H1 (cell line): ENCODE measurements around the gene FHL2. TPM values are rescaled to one million over a fixed set of nuclear protein-coding genes. Genes with fewer than 3 reads are reported as not detected.

Experiments
- CBX5 ChIP-seq: fragments of 300-800, 300-1000 bp; sonication (generic); IDR thresholded peaks from 2 replicates; pipeline ENCODE4 v1.7.1; 2016; ENCODE audit warnings: antibody characterized with exemption, low read length, low read depth
- GTF2F1 ChIP-seq: IDR thresholded peaks from 2 replicates; pipeline ENCODE4 v1.6.1; 2012; ENCODE audit warnings: low read depth, low read length, improper control_type of control experiment, borderline replicate concordance
- NANOG ChIP-seq: IDR thresholded peaks from 2 replicates; pipeline ENCODE4 v1.6.1; 2011; ENCODE audit warnings: low read length, low read depth, mild to moderate bottlenecking, inconsistent platforms; ENCODE audit not compliant: insufficient read depth, poor library complexity, severe bottlenecking
- RAD21 ChIP-seq, 2 experiments: IDR thresholded peaks in 1 of 2; conservative IDR thresholded peaks in 1 of 2; 2 replicates each; pipeline ENCODE4 v1.6.1; 2011; ENCODE audit warnings: low read depth in 2 of 2, low read length in 2 of 2, improper control_type of control experiment in 1 of 2, inconsistent platforms in 1 of 2, mild to moderate bottlenecking in 1 of 2, moderate library complexity in 1 of 2
- SAP30 ChIP-seq: fragments of 300-600 bp; sonication (generic); IDR thresholded peaks from 2 replicates; pipeline ENCODE4 v1.7.1; 2012; ENCODE audit warnings: low read length, moderate library complexity, mild to moderate bottlenecking, inconsistent platforms; ENCODE audit not compliant: insufficient read depth, insufficient replicate concordance
- SRF ChIP-seq: IDR thresholded peaks from 2 replicates; pipeline ENCODE4 v1.6.1; 2011; ENCODE audit warnings: mild to moderate bottlenecking, low read depth, low read length, moderate library complexity
- ZNF274 ChIP-seq: IDR thresholded peaks from 2 replicates; pipeline ENCODE4 v1.7.0; 2012; ENCODE audit warnings: low read length, borderline replicate concordance; ENCODE audit errors: extremely low read depth
- polyA plus RNA-seq, 7 experiments: library from polyadenylated mRNA; depleted of rRNA in 3 of 7; stranded (reverse) in 5 of 7; unstranded in 2 of 7; fragments of >200 nt in 5 of 7; fragments of 200-250 nt in 2 of 7; gene quantifications; 1 replicate in 5 of 7; 2 replicates in 1 of 7; 4 replicates in 1 of 7; pipeline versions ENCODE4 v1.2.1 to v1.2.3, GENCODE V29; 2011 to 2013; ENCODE audit warnings: missing spikeins in 2 of 7, mixed read lengths in 2 of 7
- total RNA-seq: library from RNA; stranded (reverse); fragmentation: NEBNext Ultra II Directional; extraction: Animal tissue kit (Norgen Biotek cat#: 25700); gene quantifications from 2 replicates; pipeline ENCODE4 v1.2.1, GENCODE V29; 2021

Gene FHL2
- total and polyA plus RNA-seq, 2 of the 8 experiments (the other 6 are each of a cell fraction or from before 2014, with no cell fraction given), result 33.2 to 64.3 TPM

DNA sequence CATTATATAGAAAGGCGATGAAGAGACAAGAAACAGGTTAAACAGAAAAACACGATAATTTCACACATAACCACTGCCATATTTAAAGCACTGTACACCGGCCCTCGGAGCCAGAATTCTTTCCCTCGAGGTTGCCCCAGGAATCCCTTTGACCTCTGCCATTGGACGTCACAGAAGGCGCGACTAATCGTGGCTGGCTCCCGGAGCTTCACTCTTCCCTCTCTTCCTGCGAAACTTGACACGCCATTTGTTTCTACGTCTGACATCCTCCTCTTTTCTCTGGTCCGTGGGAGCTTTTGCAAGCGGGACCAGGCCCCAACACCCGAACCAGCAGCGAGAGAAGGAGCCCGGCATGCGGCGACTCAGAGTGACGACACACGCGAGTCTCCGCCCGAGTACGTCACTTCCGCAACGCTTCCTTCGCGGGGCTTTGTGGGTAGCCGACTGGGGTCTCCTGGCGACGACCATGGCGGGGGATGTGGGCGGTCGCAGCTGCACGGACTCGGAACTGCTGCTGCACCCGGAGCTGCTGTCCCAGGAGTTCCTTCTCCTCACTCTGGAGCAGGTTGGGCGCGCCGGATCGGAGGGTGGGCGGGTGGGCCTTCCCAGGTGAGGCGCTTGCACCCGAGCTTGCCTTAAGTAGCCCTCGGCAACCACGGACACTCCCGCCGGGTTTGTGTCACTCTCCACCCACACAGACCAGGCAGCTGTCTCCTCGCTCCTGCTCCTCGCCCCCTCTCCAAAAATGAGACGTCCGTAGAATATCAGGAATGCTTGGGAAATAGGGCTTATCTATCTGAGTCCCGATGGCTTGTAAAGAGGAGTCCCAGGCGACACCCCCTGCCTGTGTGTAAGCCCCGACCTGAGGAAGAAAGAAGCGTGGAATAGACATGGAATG is 61.5 kb downstream of the FHL2 start, which contains the start of gene C2orf49 (continued):
- TF ChIP-seq ZNF274, result no peak
- no peak for TF ChIP-seq CBX5
- TF ChIP-seq RAD21 (IDR thresholded peaks at IDR 0.05 in 1 of 2, conservative IDR thresholded peaks at IDR 0.05 in 1 of 2; ENCODE audit: low read depth in 2 of 2, low read length in 2 of 2), result no peak
- TF ChIP-seq SAP30, result no peak
- peak; percentile 65 for TF ChIP-seq SRF
- no peak for TF ChIP-seq NANOG
- TF ChIP-seq GTF2F1, result no peak
